ENCODE data around the gene PRKRA. TPM values are rescaled to one million over a fixed set of nuclear protein-coding genes. Genes with fewer than 3 reads are reported as not detected.

PRKRA gene
- total and polyA plus RNA-seq, 2 donors (not counting 1 experiment from before 2014, with no cell fraction given): 27.0 to 71.9 TPM

DNA sequence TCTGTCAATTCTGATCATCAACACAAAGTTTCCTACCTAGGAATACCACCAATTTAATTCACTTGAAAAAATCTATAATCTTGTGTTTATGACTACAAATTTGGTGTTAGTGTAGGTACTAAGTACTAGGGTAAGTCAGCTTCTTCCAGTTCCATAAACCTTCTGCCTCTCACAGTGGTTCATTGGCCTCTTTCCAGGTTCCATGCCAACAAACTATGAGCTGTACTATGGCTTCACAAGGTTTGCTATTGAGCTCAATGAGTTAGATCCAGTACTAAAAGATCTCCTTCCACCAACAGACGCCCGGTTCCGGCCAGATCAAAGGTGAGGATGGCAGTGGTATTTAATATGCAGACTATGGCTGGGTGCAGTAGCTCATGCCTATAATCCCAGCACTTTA is 58.8 kb downstream of the PRKRA start:
- no peak overlapping the region for H3K9ac ChIP-seq (ENCODE audit: low read length)
- H3K4me3 ChIP-seq (ENCODE audit: control extremely low read depth in 1 of 5, extremely low read depth in 1 of 5, insufficient read depth in 1 of 5, low read depth in 2 of 5, low read length in 4 of 5): no peak overlapping the region
- H3K4me1 Mint-ChIP-seq: no peaks in the 10 kb centered on the region
- H3K9me3 Mint-ChIP-seq (ENCODE audit: insufficient read depth): no peaks in the 10 kb centered on the region
- POLR2A ChIA-PET: no interaction called here
- H3K27ac Mint-ChIP-seq: no peak overlapping the region
- intact Hi-C loops (cut with micrococcal nuclease): no loop called here
- H3K9me3 ChIP-seq (ENCODE audit: control extremely low read depth in 1 of 3, control insufficient read depth in 2 of 3, insufficient read depth in 1 of 3, low read length in 2 of 3): no peaks in the 10 kb centered on the region
- no peaks in the 10 kb centered on the region for H3K27me3 Mint-ChIP-seq
- H3K27me3 ChIP-seq (replicated peaks in 1 of 4; ENCODE audit: control extremely low read depth in 1 of 4, control insufficient read depth in 3 of 4, insufficient read depth in 4 of 4, low read length in 3 of 4): no peaks in the 10 kb centered on the region
- DNase-seq (no peak), ATAC-seq (ENCODE audit: low read depth) (no peak)
- no peaks in the 10 kb centered on the region for H3K79me2 ChIP-seq (ENCODE audit: control insufficient read depth, insufficient read depth, low read length)
- H3K4me1 ChIP-seq (ENCODE audit: control insufficient read depth in 2 of 2, insufficient read depth in 2 of 2, low read length in 2 of 2): no peaks in the 10 kb centered on the region
- CTCF ChIA-PET: interaction anchor here (0.6 to 2.0 kb wide), 4 partner anchors 9 to 67 kb away, joined by 3 to 11 read pairs (median 4); no protein-coding TSS in a partner anchor
- no peak for TF ChIP-seq EZH2 (IDR thresholded peaks at IDR 0.05; ENCODE audit: borderline replicate concordance, insufficient read depth, low read depth, low read length, poor library complexity, severe bottlenecking)
- TF ChIP-seq, protein P1, sequence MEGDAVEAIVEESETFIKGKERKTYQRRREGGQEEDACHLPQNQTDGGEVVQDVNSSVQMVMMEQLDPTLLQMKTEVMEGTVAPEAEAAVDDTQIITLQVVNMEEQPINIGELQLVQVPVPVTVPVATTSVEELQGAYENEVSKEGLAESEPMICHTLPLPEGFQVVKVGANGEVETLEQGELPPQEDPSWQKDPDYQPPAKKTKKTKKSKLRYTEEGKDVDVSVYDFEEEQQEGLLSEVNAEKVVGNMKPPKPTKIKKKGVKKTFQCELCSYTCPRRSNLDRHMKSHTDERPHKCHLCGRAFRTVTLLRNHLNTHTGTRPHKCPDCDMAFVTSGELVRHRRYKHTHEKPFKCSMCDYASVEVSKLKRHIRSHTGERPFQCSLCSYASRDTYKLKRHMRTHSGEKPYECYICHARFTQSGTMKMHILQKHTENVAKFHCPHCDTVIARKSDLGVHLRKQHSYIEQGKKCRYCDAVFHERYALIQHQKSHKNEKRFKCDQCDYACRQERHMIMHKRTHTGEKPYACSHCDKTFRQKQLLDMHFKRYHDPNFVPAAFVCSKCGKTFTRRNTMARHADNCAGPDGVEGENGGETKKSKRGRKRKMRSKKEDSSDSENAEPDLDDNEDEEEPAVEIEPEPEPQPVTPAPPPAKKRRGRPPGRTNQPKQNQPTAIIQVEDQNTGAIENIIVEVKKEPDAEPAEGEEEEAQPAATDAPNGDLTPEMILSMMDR (IDR thresholded peaks at IDR 0.05): no peak
- no CpG with 5 or more reads among the region's 3 CpGs for WGBS (ENCODE audit: insufficient coverage)
- no peak overlapping the region for H3K4me3 Mint-ChIP-seq
- no peaks in the 10 kb centered on the region for H4K20me1 ChIP-seq (ENCODE audit: control insufficient read depth, insufficient read depth, low read length, poor library complexity, severe bottlenecking)
- H2AFZ ChIP-seq (ENCODE audit: insufficient read depth, low read depth, low read length, poor library complexity, severe bottlenecking): no peak overlapping the region
- H3K27ac ChIP-seq (ENCODE audit: low read length in 2 of 2): no peak overlapping the region
- no peaks in the 10 kb centered on the region for H3K36me3 ChIP-seq (replicated peaks in 1 of 2; ENCODE audit: control extremely low read depth in 1 of 2, control insufficient read depth in 1 of 2, extremely low read depth in 1 of 2, insufficient read depth in 2 of 2, low read length in 1 of 2)
- no peak overlapping the region for H3K4me2 ChIP-seq (replicated peaks; ENCODE audit: low read depth, low read length, poor library complexity, severe bottlenecking)

DNA sequence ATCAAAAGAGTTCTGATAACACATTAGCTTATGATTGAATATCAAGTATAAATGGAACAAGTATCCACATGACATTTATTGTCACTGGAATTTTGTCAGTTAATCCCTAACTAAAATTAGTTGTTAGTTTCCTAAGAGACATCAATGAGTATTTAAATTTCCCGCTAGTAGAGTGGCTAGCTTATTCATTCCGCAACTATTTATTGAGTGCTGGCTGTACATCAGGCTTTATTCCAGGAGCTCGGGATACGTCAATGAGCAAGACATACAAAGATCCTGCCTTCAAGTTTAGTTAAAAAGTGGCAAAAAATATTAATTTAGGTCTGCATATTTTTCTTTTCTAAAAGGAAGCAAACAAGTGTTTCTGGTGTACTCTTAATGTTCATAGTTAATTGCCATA is 59.3 kb downstream of the PRKRA start:
- no peaks in the 10 kb centered on the region for H3K9me3 ChIP-seq (ENCODE audit: control extremely low read depth in 1 of 3, control insufficient read depth in 2 of 3, insufficient read depth in 1 of 3, low read length in 2 of 3)
- no peaks in the 10 kb centered on the region for H3K27me3 Mint-ChIP-seq
- ChIA-PET POLR2A (no interaction called here), CTCF (interaction anchor here (1.3 to 2.0 kb wide), 3 partner anchors 9 to 22 kb away, joined by 3 to 11 read pairs (median 4); no protein-coding TSS in a partner anchor)
- no peaks in the 10 kb centered on the region for H3K4me1 ChIP-seq (ENCODE audit: control insufficient read depth in 2 of 2, insufficient read depth in 2 of 2, low read length in 2 of 2)
- no peak overlapping the region for H3K4me3 Mint-ChIP-seq
- no peaks in the 10 kb centered on the region for H4K20me1 ChIP-seq (ENCODE audit: control insufficient read depth, insufficient read depth, low read length, poor library complexity, severe bottlenecking)
- no peak overlapping the region for H2AFZ ChIP-seq (ENCODE audit: insufficient read depth, low read depth, low read length, poor library complexity, severe bottlenecking)
- H3K36me3 ChIP-seq (replicated peaks in 1 of 2; ENCODE audit: control extremely low read depth in 1 of 2, control insufficient read depth in 1 of 2, extremely low read depth in 1 of 2, insufficient read depth in 2 of 2, low read length in 1 of 2): no peaks in the 10 kb centered on the region
- ATAC-seq (ENCODE audit: low read depth): no peak
- no peak overlapping the region for H3K4me2 ChIP-seq (replicated peaks; ENCODE audit: low read depth, low read length, poor library complexity, severe bottlenecking)
- 96% methylated on average over 4 of the region's 4 CpGs for WGBS (ENCODE audit: insufficient coverage)
- no peaks in the 10 kb centered on the region for H3K79me2 ChIP-seq (ENCODE audit: control insufficient read depth, insufficient read depth, low read length)
- intact Hi-C loops (cut with micrococcal nuclease): no loop called here
- DNase-seq: no peak
- no peak overlapping the region for H3K27ac ChIP-seq (ENCODE audit: low read length in 2 of 2)
- H3K27me3 ChIP-seq (replicated peaks in 1 of 4; ENCODE audit: control extremely low read depth in 1 of 4, control insufficient read depth in 3 of 4, insufficient read depth in 4 of 4, low read length in 3 of 4): no peaks in the 10 kb centered on the region
- H3K9ac ChIP-seq (ENCODE audit: low read length): no peak overlapping the region
- H3K4me3 ChIP-seq (ENCODE audit: control extremely low read depth in 1 of 5, extremely low read depth in 1 of 5, insufficient read depth in 1 of 5, low read depth in 2 of 5, low read length in 4 of 5): no peak overlapping the region
- TF ChIP-seq, protein P1 (IDR thresholded peaks at IDR 0.05): no peak
- no peak for TF ChIP-seq EZH2 (IDR thresholded peaks at IDR 0.05; ENCODE audit: borderline replicate concordance, insufficient read depth, low read depth, low read length, poor library complexity, severe bottlenecking)
- no peaks in the 10 kb centered on the region for H3K4me1 Mint-ChIP-seq
- no peaks in the 10 kb centered on the region for H3K9me3 Mint-ChIP-seq (ENCODE audit: insufficient read depth)
- no peak overlapping the region for H3K27ac Mint-ChIP-seq

Data from B cell (primary cell).